HG02763 (cell line): ENCODE measurements around the gene PRAF2.

ENCODE experiments used
- ATAC-seq: cut with Tn5 transposase; IDR thresholded peaks from one replicate; pipeline ENCODE4 v1.9.1; 2021; ENCODE audit warnings: mild to moderate bottlenecking, moderate library complexity; ENCODE audit not compliant: unreplicated experiment

The PRAF2 gene

DNA sequence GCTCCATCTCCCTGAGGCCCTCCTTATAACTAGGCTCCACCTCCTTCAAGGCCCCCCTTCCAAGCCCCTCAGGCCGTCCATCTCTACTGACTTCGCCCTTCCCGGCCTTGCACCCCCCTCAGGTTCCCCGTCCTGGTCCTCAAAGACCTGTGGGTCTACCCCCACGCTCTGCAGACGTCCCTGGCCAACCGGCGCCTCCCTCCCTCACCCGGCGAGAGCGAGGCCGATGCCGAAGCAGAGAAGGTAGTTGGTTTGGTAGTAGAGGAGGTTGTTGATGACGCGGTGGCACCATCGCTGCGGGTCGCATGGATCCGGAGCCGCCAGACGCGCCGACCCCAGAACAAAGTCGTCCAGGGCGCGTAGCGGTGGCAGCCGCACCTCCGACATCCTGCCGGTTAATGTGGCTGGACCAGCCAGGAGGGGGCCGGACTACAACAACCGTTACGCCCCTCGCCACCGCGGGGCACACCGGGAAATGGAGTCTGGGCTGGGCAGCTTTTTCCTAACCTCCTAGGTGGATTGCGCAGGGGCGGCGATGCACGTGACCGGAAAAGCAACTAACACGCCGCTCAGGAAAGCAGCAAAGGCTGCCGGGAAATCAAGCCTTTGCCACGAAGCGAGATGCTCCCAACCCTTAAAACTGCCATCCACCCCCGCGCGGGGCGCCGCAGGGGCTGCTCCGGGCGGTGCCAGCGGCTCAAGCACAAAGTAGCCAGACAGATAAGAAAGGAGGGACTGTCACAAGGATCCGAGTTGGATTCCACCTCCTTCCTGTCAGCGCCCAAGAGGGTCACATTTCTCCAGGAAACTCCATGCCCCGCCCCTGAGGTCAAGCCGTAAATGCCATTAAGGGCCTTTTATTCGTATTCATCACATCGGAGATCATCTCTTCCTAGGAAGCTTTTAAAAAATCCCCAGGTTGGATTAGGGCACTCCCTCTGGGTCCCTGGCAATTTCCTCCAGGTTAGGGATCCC is at the start of gene PRAF2:
PRAF2 (minus strand) TSS at position 402 of the 975 bp plus-strand sequence; CDS start at position 387, 15 bp downstream.
- ATAC-seq: no peak

GRCh38 chrX:49122499-49122898 is 48.7 kb upstream of the PRAF2 start:
- ATAC-seq: no peak

DNA sequence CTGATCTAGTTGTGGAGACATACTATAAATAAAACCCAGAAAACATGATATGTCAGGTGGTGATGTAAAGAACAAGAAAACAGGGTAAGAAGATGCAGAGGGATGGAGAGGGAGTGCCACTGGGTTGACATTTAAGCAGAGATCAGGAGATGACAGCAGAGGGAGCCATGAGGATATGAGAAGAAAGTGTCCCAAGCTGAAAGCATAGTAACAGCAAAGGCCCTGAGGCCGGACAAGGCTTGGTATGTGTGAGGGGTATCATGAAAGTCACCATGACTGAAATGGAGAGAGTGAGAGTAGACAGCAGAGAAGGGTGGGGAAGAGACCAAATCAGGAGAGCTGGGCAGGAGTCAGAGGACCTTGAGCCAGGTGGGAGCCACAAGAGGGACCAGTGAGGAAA is 46.3 kb upstream of the PRAF2 start:
- ATAC-seq: no peak

DNA sequence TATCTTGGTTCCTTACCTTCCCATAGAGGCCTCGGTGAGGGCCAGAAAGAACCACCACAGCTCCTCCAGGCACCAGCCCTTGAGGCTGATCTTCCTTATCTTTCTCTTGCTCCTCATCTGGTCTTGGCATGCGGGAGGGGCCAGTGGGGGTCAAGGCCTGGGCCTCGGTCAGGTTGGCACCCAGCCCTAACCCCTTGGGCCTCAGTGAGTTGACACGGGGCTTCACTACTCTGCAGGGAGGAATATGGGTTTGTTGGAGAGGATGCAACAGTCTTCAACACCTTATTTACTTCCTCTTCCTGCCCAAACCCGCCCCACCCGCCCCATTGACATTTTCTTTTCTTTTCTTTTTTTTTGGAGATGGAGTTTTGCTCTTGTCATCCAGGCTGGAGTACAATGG is 43.8 kb upstream of the PRAF2 start:
- ATAC-seq: no peak

DNA sequence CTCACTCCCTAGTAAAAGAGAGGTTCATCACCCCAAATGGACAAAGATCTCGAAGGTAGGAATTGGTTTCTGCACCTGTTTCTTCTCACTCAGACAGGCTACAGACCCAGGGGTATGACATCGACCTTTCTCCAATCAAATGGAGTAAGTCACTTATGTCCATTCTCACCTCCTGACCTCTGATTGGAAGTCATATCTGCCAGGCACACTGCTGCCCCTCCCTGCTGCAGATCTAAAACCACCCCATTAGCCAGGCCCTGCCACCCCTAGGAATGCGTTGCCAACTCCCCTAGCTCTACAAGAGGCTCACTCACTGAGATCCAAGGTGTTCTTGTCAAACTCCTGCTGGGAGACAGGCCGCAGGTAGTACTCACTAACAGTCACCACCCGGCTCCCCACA is 42.9 kb upstream of the PRAF2 start:
- no peak for ATAC-seq

DNA sequence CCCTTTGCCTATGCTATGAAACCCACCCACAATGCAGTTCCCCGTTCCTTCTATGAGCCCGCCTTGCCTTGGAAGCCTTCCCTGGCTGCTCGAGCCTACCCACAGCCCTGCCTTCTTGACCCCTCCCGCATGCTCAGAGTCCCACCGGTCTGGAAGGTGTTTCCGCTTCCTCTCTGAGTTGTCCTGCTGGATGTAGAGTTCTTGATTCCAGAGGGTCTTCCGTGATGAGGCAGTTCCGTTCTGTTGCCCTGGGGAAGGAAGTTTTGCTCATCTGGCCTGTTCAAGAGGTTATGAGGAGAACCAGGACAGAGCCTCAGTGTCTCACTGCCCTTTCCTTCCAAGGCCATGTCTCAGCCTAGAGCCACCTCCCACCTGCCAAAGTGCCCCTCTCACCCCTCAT is 42.3 kb upstream of the PRAF2 start:
- ATAC-seq: no peak

GRCh38 chrX:49111791-49112190 is 38.0 kb upstream of the PRAF2 start:
- no peak for ATAC-seq

GRCh38 chrX:49110417-49110816 is 36.6 kb upstream of the PRAF2 start:
- no peak for ATAC-seq

DNA sequence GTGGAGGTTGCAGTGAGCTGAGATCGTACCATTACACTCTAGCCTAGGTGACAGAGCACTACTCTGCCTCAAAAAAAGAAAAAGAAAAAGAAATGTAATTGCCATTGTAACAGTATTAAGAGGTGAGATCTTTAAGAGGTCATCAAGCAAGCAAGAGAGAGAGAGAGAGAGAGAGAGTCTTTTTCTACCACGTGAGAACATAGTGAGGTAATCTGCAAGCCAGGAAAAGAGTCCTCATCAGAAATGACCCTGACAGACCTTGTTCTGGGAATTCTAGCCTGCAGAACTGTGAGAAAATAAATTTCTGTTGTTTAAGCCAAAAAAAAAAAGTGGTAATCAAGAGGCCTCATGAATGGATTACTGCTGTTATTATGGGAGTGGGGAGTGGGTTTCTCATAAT is 34.8 kb upstream of the PRAF2 start:
- no peak for ATAC-seq

DNA sequence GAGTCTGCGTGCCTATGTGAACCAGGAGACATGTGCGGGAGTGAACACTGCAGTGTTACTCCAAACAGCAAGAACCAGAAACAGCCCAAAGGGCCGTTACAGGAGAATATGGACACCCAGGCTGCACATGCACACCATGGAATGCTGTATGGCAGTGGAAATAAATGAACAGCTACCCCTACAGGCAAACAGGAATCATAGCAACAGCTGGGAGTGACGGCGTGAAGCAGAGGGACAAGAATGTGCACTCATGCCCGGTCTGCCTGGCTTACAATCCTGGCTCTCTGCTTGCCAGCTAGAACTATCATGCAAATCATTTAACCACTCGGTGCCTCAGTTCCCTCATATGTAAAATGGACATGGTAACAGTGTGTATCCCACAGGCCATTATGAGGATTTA is 33.1 kb upstream of the PRAF2 start:
- ATAC-seq: no peak

DNA sequence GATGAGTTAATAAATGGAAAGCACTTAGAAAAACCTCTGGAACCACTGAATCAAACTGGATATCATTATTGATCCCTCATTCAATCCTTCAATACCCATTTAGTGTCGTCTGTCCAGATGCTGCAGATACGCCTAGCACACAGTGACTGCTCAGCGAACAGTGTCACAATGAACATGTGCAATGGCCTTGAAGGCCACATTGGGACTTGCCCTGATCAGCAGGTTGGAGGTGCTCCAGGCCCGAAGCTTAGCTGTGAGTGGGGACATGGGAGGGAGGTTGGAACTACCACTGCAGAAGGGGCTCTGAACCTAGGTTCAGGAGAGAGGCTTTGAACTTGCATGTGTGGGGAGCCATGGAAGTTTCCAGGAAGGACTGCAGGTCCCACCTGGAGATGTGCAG is 32.5 kb upstream of the PRAF2 start:
- no peak for ATAC-seq

GRCh38 chrX:49103637-49104036 is 29.8 kb upstream of the PRAF2 start:
- ATAC-seq: no peak

GRCh38 chrX:49102190-49102589 is 28.4 kb upstream of the PRAF2 start:
- no peak for ATAC-seq

- ATAC-seq: no peak
Observed at GRCh38 chrX:49101629-49101984, 27.8 kb upstream of the PRAF2 start.

GRCh38 chrX:49100704-49101628 is 27.2 kb upstream of the PRAF2 start:
- ATAC-seq: peak; percentile 95

DNA sequence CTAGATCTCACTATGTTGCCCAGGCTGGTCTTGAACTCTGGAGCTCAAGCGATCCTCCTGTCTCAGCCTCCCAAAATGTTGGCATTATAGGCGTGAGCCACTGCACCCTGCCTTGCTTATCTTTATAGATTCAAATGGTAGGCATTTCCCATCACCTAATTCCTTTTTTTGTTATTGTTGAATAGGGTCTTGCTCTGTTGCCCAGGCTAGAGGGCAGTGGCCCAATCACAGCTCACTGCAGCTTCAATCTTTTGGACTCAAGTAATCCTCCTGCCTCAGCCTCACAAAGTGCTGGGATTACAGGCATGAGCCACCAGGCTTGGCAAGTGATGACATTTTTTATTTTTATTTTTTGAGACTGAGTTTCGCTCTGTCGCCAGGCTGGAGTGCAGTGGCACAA is 22.6 kb upstream of the PRAF2 start:
- no peak for ATAC-seq

- no peak for ATAC-seq
Observed at GRCh38 chrX:49089553-49089952, 15.8 kb upstream of the PRAF2 start.

DNA sequence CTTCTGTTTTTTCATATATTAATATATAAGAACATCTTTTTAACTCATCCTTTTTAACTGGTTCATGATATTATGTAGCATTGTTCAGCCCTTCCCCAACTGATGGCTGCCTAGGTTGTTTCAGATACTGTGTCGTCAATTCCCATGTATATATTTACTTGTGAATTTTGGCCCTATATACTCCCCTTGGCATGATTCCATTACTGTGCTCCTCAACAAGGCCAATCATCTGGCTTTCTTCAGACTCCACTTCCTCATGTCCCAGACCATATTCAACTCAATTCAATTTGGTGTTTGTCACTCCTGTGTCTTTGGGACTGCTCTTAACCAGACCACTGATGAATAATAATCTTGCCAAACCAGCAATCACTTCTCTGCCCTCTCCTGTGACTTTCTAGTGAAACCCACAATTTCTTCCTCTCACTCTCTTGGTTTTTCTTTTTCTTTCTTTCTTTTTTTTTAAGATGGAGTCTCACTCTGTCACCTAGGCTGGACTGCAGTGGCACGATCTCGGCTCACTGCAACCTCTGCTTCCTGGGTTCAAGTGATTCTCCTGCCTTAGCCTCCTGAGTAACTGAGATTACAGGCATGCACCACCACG is 8.6 kb upstream of the PRAF2 start:
- no peak for ATAC-seq

DNA sequence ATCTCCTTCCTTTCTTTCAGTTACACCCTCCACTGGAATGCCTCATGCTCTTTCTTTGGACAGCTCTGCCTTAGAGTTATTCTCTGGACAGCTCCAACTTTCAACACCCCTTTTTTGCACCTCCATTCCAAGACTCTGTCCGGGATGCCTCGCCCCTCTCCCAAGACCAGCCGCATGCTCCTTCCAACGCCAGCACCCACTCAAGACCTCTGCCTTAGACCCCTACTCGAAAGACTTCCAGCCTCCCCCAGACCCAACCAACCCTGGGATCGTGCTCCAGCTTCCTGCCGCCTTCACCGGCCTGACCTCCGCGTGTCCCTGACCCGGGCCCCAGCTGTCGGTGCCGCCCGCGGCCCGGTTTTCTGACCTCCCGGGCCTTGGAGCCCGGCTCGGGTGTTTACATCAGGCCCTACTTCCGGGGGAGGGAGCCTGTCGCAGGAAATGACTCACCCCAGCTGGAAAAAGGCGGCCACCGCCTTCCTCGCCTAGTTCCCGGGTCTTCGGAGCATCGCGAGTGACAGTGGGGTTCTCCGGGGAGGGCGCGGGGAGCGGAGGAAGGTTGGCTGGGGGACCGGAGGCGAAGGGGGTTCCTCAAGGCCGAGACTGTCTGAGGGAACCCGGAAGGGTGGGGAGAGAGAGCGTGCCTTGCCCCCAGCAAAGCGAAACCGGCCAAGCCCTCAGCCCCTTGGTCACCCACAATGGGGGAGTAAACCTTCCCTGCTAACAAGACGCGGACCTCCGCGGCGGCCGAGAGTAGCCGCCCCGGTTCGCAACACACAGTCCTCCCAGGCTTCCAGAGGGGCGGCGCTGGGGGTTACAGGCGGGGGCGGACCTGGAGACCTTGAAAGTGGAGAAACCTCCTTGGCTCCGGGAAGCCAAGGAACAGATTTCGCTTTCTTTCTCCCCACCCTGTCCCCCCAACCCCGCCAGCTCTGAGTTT is 6.0 kb upstream of the PRAF2 start, which contains the start of gene WDR45:
WDR45 (minus strand) TSS at position 399 of the 940 bp plus-strand sequence. CDS start 1,792 bp downstream, outside the sequence.
- no peak for ATAC-seq

- no peak for ATAC-seq
Observed at GRCh38 chrX:49077941-49078340, 4.1 kb upstream of the PRAF2 start.
